Measurements from ENCODE around the gene CERS6. TPM values are rescaled to one million over a fixed set of nuclear protein-coding genes. Genes with fewer than 3 reads are reported as not detected.

CERS6 gene
- total and polyA plus RNA-seq, 2 of the 8 experiments (the other 6 are each of a cell fraction or from before 2014, with no cell fraction given), result 6.8 to 28.2 TPM

DNA sequence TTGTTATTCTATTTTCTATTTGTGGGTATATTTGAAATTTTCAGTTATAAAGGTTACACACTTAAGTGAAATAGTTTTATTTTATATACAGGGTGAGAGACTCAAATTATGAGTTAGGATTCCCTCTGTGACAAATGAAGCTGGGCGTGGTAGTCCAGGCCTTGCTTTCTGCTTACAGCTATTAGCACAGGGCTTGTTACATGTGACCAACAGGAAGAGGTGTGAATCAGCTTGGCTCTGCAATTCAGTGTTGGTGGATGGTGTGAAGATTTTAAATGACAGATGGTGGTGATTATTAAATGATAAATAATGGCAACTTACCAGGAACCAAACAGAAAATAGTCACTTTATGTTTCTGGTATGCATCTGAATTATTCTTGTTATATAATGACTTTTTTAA lies 282.0 kb downstream of the CERS6 start (continued):
- no peak for TF ChIP-seq POLR2A (IDR thresholded peaks at IDR 0.05; ENCODE audit: control extremely low read depth in 1 of 2, low read depth in 2 of 2, low read length in 2 of 2)

GRCh38 chr2:168740360-168740759 lies 284.3 kb downstream of the CERS6 start:
- no peak overlapping the region for H3K14ac ChIP-seq (ENCODE audit: insufficient read length)
- H3K56ac ChIP-seq (replicated peaks; ENCODE audit: insufficient read length, low read depth, low read length), result no peak overlapping the region
- no peak overlapping the region for H3K4me2 ChIP-seq (ENCODE audit: insufficient read depth in 1 of 2, low read depth in 2 of 2, low read length in 2 of 2)
- no peaks in the 10 kb centered on the region for H4K20me1 ChIP-seq (replicated peaks in 1 of 2; ENCODE audit: control insufficient read depth in 1 of 2, insufficient read depth in 2 of 2, low read length in 2 of 2)
- no peaks in the 10 kb centered on the region for H3K79me2 ChIP-seq (ENCODE audit: control insufficient read depth in 1 of 2, insufficient read depth in 2 of 2, low read length in 2 of 2)
- H2AFZ ChIP-seq (ENCODE audit: low read length), result no peak overlapping the region
- DNase-seq (ENCODE audit: low read depth in 1 of 2, low spot score in 2 of 2), result no peak
- H3K9me3 ChIP-seq (ENCODE audit: insufficient read depth in 2 of 2, low read depth in 1 of 2, low read length in 1 of 2), result no peaks in the 10 kb centered on the region
- H3K23ac ChIP-seq (ENCODE audit: insufficient read length), result no peak overlapping the region
- no peak overlapping the region for H2AK5ac ChIP-seq (ENCODE audit: low read depth, low read length)
- no peak overlapping the region for H2BK12ac ChIP-seq (ENCODE audit: low read depth, low read length)
- no peak overlapping the region for H4K8ac ChIP-seq (ENCODE audit: extremely low read depth, insufficient read depth, low read length)
- no peaks in the 10 kb centered on the region for H3K4me1 ChIP-seq (replicated peaks in 1 of 4; ENCODE audit: control insufficient read depth in 3 of 4, insufficient read depth in 4 of 4, low read length in 3 of 4)
- no peak overlapping the region for H3K4me3 ChIP-seq (ENCODE audit: extremely low read depth in 1 of 4, insufficient read depth in 2 of 4, low read depth in 3 of 4, low read length in 4 of 4)
- no peak overlapping the region for H2BK5ac ChIP-seq (ENCODE audit: low read depth, low read length)
- H3K9ac ChIP-seq (replicated peaks in 1 of 4; ENCODE audit: extremely low read depth in 1 of 4, low read depth in 3 of 4, low read length in 3 of 4), result no peak overlapping the region
- no peak overlapping the region for H2BK120ac ChIP-seq (replicated peaks; ENCODE audit: low read depth, low read length)
- H3K23me2 ChIP-seq (ENCODE audit: low read depth, low read length), result no peaks in the 10 kb centered on the region
- no peak overlapping the region for H4K91ac ChIP-seq (replicated peaks; ENCODE audit: insufficient read length, low read length)
- WGBS, 2 experiments (ENCODE audit: extremely low coverage in 1 of 2, insufficient coverage in 1 of 2, insufficient read length in 1 of 2, insufficient replicate concordance in 2 of 2, low coverage in 1 of 2, low lambda C conversion rate in 2 of 2, missing lambda C conversion rate in 1 of 2), result 83% methylated on average over 3 of the region's 3 CpGs; no CpG with 5 or more reads in 1 of the 2 experiments
- H4K5ac ChIP-seq (ENCODE audit: insufficient read length, low read depth, low read length), result no peak overlapping the region
- H3K36me3 ChIP-seq (ENCODE audit: control insufficient read depth in 2 of 4, insufficient read depth in 4 of 4, low read length in 3 of 4), result no peaks in the 10 kb centered on the region
- CTCF ChIA-PET (ENCODE audit: partially characterized antibody), result no interaction called here
- H3K79me1 ChIP-seq (ENCODE audit: low read depth, low read length), result peaks cover 2% of the 10 kb centered on the region
- H3K27me3 ChIP-seq (replicated peaks in 1 of 4; ENCODE audit: control insufficient read depth in 3 of 4, extremely low read depth in 1 of 4, insufficient read depth in 3 of 4, low read length in 3 of 4), result no peaks in the 10 kb centered on the region
- H2BK20ac ChIP-seq (ENCODE audit: low read length), result no peak overlapping the region
- POLR2A ChIA-PET (ENCODE audit: partially characterized antibody), result no interaction called here
- FAIRE-seq, result no peak
- H3K18ac ChIP-seq (ENCODE audit: extremely low read depth, low read length), result no peak overlapping the region
- no peak overlapping the region for H2BK15ac ChIP-seq (ENCODE audit: low read length)
- no peak overlapping the region for H3K27ac ChIP-seq (ENCODE audit: low read depth, low read length)
- H3K4ac ChIP-seq (replicated peaks; ENCODE audit: insufficient read length, low read depth, low read length), result no peak overlapping the region
- TF ChIP-seq KDM4A (IDR thresholded peaks at IDR 0.05; ENCODE audit: low read depth, low read length, severe bottlenecking) (no peak), CEBPB (IDR thresholded peaks at IDR 0.05; ENCODE audit: low read depth, low read length) (no peak), E2F6 (IDR thresholded peaks at IDR 0.05) (no peak), CBX8 (IDR thresholded peaks at IDR 0.05; ENCODE audit: borderline replicate concordance, low read depth, low read length) (no peak), KDM5A (IDR thresholded peaks at IDR 0.05; ENCODE audit: low read length) (no peak), TBP (IDR thresholded peaks at IDR 0.05; ENCODE audit: low read depth, low read length) (no peak), CREB1 (IDR thresholded peaks at IDR 0.05) (no peak), CHD2 (IDR thresholded peaks at IDR 0.05; ENCODE audit: low read length) (no peak), SUZ12 (IDR thresholded peaks at IDR 0.05; ENCODE audit: low read length) (no peak), POU5F1 (IDR thresholded peaks at IDR 0.05; ENCODE audit: low read depth, low read length) (no peak), MAFK (IDR thresholded peaks at IDR 0.05; ENCODE audit: low read depth, low read length) (no peak)
- TF ChIP-seq, protein P1, sequence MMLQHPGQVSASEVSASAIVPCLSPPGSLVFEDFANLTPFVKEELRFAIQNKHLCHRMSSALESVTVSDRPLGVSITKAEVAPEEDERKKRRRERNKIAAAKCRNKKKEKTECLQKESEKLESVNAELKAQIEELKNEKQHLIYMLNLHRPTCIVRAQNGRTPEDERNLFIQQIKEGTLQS (IDR thresholded peaks at IDR 0.05; ENCODE audit: insufficient read depth, low read depth, low read length), result no peak
